NT2/D1 (cell line): ENCODE data around the gene HOXB7.

Source experiments
- YY1 ChIP-seq: IDR thresholded peaks from 2 replicates; pipeline ENCODE4 v1.6.1; 2011; ENCODE audit not compliant: insufficient read length, insufficient read depth
- ZNF274 ChIP-seq: IDR thresholded peaks from 2 replicates; pipeline ENCODE4 v1.6.1; 2011; ENCODE audit warnings: mild to moderate bottlenecking, low read depth, low read length

DNA sequence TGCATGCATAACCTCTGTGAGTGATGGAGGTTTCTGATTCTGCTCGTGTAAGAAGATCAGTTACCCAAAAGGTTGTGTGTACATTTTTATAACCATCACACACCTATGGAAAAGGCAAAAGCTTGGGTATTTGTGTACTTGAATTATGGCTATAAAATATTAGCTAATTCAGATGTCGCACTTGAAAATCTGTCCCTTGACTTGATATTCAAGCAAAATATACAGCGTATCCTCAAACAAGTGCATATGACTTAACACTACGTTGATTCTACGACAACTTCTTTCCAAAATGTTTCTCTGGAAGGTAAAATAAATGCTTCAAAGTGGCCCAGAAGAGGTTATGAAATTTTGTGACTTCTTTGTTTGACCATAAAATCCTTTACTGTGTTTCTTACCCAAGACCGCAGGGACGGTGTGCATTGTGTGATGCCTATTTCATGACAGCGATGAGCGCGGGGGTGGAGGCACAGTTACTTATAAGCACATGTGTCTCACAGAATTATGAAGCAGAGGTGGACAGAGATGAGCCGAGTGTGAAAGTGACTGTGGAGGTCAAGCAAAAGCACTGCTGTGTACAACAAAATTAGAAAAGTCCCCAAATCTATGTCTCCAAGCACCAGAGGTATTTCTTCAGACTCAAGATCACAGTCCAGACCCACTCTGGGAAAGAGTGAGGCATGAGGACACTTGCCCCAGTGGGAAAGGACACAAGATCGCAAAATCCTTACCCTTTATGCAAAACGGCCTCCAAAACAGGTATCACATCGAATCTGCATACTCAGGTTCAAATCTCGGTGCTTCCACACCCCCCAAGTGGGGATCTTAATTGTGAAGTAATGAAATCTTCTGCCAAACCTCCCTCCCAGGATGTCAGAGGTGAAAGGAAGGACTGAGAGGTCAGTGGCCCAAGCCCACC is 19.4 kb upstream of the HOXB7 start:
- TF ChIP-seq ZNF274 = no peak
- no peak for TF ChIP-seq YY1
